MG63 (cell line): ENCODE data around the gene KIF1C. TPM values are rescaled to one million over a fixed set of nuclear protein-coding genes. Genes with fewer than 3 reads are reported as not detected.

Source experiments
- DNase-seq: peaks from one replicate; pipeline ENCODE4 v3.0.0-alpha.2; 2020
- H3K27me3 ChIP-seq: fragments of 250-450 bp; sonication (Bioruptor Pico); 2 replicates; pipeline ENCODE4 v1.5.1; 2020; ENCODE audit warnings: mild to moderate bottlenecking, moderate library complexity
- H3K36me3 ChIP-seq: fragments of 250-450 bp; sonication (Bioruptor Pico); 2 replicates; pipeline ENCODE4 v1.5.1; 2020; ENCODE audit warnings: mild to moderate bottlenecking, moderate library complexity
- H3K4me3 ChIP-seq: fragments of 250-450 bp; sonication (Bioruptor Pico); 2 replicates; pipeline ENCODE4 v1.5.1; 2020; ENCODE audit warnings: mild to moderate bottlenecking, moderate library complexity
- H3K9me3 ChIP-seq: fragments of 250-450 bp; sonication (Bioruptor Pico); 2 replicates; pipeline ENCODE4 v1.5.1; 2020; ENCODE audit warnings: mild to moderate bottlenecking, moderate library complexity
- total RNA-seq: library from RNA; depleted of rRNA; stranded (reverse); fragments of >200 nt; shearing (Covaris generic); gene quantifications from 2 replicates; pipeline ENCODE4 v1.2.3, GENCODE V29; 2014; ENCODE audit warnings: low replicate concordance

KIF1C gene
- total RNA-seq, 1 experiment from 2014 or later, result 58.1 TPM

DNA sequence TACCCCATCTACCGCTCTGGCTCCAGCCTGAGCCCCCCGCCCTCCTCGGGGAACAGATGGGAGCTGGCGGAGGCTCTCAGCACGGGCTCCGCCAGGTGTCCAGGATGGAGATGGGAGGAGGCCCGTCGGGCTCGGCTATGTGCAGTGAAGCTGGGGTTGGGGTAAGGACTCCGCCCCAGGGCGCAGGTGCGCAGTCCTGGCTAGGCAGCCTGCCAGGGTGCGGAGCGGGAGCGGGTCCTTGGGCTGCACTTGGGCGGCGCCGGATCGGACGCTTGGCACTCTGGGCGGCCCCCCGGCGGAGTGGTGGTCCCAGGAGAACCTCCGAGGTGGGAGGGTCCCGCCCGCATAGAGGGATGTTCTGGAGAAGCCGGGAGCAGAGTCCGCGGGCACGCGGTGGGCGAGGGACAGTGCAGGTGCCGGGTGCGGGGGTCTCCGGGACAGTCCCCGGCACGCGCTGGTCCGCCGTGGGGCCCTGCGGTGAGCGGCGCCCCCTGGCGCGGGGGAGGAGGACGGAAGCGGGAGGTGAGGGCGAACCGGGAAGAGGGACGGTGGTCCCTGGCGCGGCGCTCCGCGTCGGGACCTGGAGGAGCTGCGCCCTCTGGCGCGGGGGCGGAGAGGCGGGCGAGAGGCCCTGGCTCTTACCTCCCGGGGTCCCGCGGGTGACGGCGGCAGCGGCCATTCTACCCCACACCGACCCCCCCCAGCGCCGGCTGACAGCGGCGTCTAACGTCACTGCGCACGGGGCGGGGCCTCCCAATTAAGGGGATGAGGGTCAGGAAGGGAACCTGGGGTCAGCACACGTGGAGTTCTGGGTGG lies 10.6 kb upstream of the KIF1C start, which contains the start of gene CAMTA2:
CAMTA2 (minus strand) TSS at position 725 of the 816 bp plus-strand sequence. CDS start 1,453 bp downstream, outside the sequence.
- peak; percentile 78 for DNase-seq
- Histone ChIP-seq H3K9me3 (no peaks in the 10 kb centered on the region), H3K4me3 (peak within 1 kb of the TSS; percentile 66), H3K27me3 (no peaks in the 10 kb centered on the region), H3K36me3 (no peaks in the 10 kb centered on the region)

DNA sequence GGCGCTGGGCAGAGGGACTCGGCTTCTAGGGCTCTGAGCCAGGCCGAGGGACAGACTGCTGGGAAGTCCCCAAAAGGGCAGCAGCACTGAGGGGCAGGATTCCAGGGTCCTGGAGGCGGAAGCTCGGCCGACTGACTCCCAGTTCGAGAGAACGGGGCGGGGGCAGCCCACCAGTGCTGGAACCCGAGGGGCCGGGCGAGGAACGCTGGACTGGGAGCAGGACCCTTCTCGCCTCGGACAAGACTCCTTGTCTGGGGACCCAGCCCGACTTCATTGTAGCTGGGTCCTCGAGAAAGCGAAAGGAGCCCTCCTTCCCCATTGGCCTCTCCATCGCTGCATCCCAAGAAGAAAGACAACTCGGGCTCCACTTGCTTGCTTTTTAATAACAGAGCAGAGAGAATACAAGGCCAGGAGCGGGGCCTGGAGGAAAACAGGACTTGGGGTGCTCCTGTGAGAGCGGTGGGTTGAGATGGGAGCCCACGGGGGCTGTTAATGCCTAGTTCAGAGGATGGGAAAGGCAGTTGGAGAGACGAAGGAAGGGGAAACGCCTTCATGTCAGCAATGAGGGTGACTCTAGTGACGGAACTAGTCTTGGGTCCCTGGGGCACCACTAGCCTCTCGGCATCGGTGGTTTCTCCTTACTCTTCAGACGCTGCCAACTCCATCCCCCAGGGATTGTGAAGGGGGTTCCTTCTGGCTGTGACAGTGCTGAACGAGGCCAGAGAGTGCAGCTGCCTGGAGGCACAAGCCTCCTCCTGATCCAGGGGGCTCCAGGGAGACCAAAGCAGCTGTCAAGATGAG lies 9.8 kb upstream of the KIF1C start:
- H3K27me3 ChIP-seq, result no peaks in the 10 kb centered on the region
- no peaks in the 10 kb centered on the region for H3K9me3 ChIP-seq
- no peak for DNase-seq
- H3K36me3 ChIP-seq, result no peaks in the 10 kb centered on the region
- H3K4me3 ChIP-seq, result peak overlapping the region; percentile 66

DNA sequence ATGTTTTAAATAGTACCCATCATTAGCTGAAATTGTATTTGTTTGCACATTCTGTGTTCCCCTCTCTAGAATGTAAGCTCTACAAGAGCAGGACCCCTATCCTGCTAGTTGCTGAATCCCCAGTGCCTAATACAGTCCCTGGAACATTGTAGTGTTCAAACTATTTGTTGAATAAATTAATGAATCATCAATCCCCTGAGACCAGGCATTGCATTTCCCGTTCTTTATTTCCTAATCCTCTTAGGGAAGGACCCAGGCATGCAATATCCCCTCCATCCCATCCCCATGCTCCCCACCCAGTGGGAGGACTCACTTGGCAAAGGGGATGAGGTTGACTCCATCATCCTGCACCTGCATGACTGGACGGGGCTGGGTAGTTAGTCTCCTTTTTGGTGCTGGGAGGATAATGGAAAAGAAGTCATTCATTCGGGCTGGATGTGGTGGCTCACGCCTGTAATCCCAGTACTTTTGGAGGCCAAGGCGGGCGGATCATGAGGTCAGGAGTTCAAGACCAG lies 3.6 kb upstream of the KIF1C start:
- H3K9me3 ChIP-seq, result no peaks in the 10 kb centered on the region
- no peaks in the 10 kb centered on the region for H3K27me3 ChIP-seq
- H3K36me3 ChIP-seq, result no peaks in the 10 kb centered on the region
- H3K4me3 ChIP-seq, result no peak overlapping the region
- no peak for DNase-seq

GRCh38 chr17:4998027-4998731 lies 429 bp downstream of the KIF1C start:
- H3K9me3 ChIP-seq, result no peaks in the 10 kb centered on the region
- no peaks in the 10 kb centered on the region for H3K27me3 ChIP-seq
- DNase-seq, result peak; percentile 6
- H3K36me3 ChIP-seq, result peaks cover 17% of the 10 kb centered on the region
- peak overlapping the region; percentile 66 for H3K4me3 ChIP-seq

GRCh38 chr17:4998732-4999429 lies 1.1 kb downstream of the KIF1C start:
- Histone ChIP-seq H3K27me3 (no peaks in the 10 kb centered on the region), H3K36me3 (peaks cover 23% of the 10 kb centered on the region), H3K4me3 (peak overlapping the region; percentile 66), H3K9me3 (no peaks in the 10 kb centered on the region)
- DNase-seq, result peak; percentile 19

DNA sequence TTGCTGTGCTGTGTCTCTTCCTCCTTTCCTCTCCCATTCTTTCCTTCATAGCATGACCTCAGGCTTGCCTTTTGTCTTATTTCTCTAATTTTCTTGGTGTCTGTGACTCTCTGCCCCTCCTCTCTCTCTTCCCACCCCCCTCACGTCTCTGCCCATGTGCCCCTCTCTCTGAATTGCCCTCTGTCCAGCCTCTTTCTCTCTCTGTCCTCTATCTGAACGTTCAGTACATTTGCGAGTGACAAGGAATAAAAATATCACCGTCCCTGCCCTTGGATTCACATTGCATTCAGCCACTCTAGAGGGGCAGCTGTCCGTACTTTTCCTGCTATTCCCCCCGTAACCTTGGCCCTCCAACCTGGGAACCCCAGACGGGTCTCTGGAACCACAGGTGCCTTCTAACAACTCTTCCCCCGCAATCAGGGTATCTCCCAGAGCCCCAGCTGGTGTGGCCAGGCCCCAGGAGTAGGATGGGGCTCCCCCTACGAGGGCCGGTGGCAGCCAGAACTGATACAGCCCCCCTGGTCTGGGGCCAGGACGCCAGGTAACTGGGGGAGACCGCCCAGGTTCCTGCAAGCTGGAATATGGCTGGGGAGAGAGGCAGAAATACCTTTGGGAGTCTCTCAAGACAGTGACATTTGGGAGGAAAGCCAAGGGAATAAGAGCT lies 1.8 kb downstream of the KIF1C start:
- H3K27me3 ChIP-seq, result no peaks in the 10 kb centered on the region
- peaks cover 29% of the 10 kb centered on the region for H3K36me3 ChIP-seq
- no peaks in the 10 kb centered on the region for H3K9me3 ChIP-seq
- no peak for DNase-seq
- H3K4me3 ChIP-seq, result peak overlapping the region; percentile 66

DNA sequence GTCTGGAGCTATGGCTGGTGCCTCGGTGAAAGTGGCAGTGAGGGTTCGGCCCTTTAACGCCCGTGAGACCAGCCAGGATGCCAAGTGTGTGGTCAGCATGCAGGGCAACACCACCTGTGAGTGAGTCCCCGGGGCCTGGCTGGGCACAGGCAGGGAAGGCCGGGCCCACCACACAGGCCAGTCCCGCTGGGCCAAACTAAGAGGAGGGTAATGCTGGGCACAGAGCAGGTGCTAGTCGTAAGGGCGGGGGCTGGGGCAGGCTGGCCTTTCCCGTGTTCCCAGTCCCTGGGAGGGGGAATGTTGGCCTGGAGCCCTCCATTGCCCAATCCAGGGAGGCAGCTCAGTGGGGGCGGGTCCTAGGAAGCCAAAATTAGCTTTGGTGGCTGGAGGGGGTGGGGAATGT lies 2.5 kb downstream of the KIF1C start:
- no peak overlapping the region for H3K4me3 ChIP-seq

DNA sequence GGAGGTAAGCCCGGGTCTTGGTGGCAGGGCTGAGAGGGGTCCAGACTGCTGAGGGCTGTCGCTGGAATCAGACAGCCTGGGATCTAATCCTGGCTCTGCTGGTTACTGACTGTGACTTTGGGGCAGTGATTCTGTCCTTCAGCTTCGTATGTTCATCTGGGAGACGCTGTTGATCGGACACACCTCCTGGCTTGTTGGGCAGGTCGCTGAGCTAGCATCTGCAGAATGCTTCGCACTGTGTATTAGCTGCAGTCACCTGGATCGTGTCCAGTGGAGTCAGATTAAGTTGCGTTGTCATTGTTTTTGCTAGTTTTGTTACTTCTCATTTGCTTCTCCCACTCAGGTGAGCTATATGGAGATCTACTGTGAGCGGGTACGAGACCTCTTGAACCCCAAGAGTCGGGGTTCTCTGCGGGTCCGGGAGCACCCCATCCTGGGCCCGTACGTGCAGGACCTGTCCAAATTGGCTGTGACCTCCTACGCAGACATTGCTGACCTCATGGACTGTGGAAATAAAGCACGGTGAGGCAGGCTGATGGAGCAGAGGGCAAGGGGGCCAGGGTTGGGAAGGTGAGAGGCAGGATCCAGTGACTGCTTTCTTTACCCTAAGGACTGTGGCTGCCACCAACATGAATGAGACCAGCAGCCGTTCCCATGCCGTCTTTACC lies 4.5 kb downstream of the KIF1C start:
- Histone ChIP-seq H3K27me3 (no peaks in the 10 kb centered on the region), H3K4me3 (no peak overlapping the region), H3K36me3 (peaks cover 38% of the 10 kb centered on the region), H3K9me3 (no peaks in the 10 kb centered on the region)
- DNase-seq, result no peak

More for the DNA sequence above, 2.5 kb downstream of the KIF1C start:
- H3K27me3 ChIP-seq, result no peaks in the 10 kb centered on the region
- H3K9me3 ChIP-seq, result no peaks in the 10 kb centered on the region
- peaks cover 36% of the 10 kb centered on the region for H3K36me3 ChIP-seq
- no peak for DNase-seq

- H3K36me3 ChIP-seq, result peaks cover 38% of the 10 kb centered on the region
- no peak overlapping the region for H3K4me3 ChIP-seq
- no peak for DNase-seq
- no peaks in the 10 kb centered on the region for H3K9me3 ChIP-seq
- H3K27me3 ChIP-seq, result no peaks in the 10 kb centered on the region
These were observed 5.6 kb downstream of the KIF1C start for GRCh38 chr17:5003214-5003867.

GRCh38 chr17:5011928-5012327 lies 14.2 kb downstream of the KIF1C start:
- H3K36me3 ChIP-seq, result peaks cover 8% of the 10 kb centered on the region
- peak; percentile 72 for DNase-seq

GRCh38 chr17:5014357-5014756 lies 16.6 kb downstream of the KIF1C start:
- DNase-seq, result peak; percentile 54
- no peaks in the 10 kb centered on the region for H3K9me3 ChIP-seq
- no peaks in the 10 kb centered on the region for H3K27me3 ChIP-seq
- H3K4me3 ChIP-seq, result no peak overlapping the region
- H3K36me3 ChIP-seq, result peaks cover 14% of the 10 kb centered on the region

More at GRCh38 chr17:5011928-5012327, 14.2 kb downstream of the KIF1C start:
- H3K9me3 ChIP-seq, result no peaks in the 10 kb centered on the region
- no peak overlapping the region for H3K4me3 ChIP-seq
- H3K27me3 ChIP-seq, result no peaks in the 10 kb centered on the region

- Histone ChIP-seq H3K36me3 (peaks cover 14% of the 10 kb centered on the region), H3K9me3 (no peaks in the 10 kb centered on the region), H3K4me3 (no peak overlapping the region), H3K27me3 (no peaks in the 10 kb centered on the region)
- DNase-seq, result no peak
These were observed 21.8 kb downstream of the KIF1C start for GRCh38 chr17:5019475-5019956.

DNA sequence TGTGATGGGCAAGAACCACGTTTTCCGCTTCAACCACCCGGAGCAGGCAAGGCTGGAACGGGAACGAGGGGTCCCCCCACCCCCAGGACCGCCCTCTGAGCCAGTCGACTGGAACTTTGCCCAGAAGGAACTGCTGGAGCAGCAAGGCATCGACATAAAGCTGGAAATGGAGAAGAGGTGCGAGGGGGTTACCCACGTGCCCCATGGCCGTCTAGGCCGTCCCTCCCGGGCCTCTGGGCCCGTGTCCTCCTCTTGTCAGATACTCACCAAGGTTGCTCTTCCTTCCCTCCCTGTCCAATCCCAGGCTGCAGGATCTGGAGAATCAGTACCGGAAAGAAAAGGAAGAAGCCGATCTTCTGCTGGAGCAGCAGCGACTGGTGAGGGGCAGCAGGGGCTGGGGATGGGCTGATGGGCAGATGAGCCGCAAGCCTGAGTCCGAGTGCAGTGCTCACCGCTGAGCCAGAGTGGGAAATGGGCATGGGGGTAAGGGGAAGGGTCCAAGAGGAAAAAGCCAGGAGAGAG lies 22.8 kb downstream of the KIF1C start:
- DNase-seq, result no peak
- no peaks in the 10 kb centered on the region for H3K9me3 ChIP-seq
- H3K4me3 ChIP-seq, result no peak overlapping the region
- H3K36me3 ChIP-seq, result peaks cover 12% of the 10 kb centered on the region
- H3K27me3 ChIP-seq, result no peaks in the 10 kb centered on the region

DNA sequence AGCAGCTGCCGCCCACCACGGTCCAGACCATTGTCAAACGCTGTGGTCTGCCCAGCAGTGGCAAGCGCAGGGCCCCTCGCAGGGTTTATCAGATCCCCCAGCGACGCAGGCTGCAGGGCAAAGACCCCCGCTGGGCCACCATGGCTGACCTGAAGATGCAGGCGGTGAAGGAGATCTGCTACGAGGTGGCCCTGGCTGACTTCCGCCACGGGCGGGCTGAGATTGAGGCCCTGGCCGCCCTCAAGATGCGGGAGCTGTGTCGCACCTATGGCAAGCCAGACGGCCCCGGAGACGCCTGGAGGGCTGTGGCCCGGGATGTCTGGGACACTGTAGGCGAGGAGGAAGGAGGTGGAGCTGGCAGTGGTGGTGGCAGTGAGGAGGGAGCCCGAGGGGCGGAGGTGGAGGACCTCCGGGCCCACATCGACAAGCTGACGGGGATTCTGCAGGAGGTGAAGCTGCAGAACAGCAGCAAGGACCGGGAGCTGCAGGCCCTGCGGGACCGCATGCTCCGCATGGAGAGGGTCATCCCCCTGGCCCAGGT lies 24.5 kb downstream of the KIF1C start:
- DNase-seq, result no peak
- Histone ChIP-seq H3K27me3 (no peaks in the 10 kb centered on the region), H3K9me3 (no peaks in the 10 kb centered on the region), H3K4me3 (no peak overlapping the region), H3K36me3 (peaks cover 12% of the 10 kb centered on the region)
